PC-3 (cell line): Measurements from ENCODE around the gene STUM. TPM values are rescaled to one million over a fixed set of nuclear protein-coding genes. Genes with fewer than 3 reads are reported as not detected.
A peak's percentile ranks its signal among the peaks of the same experiment; 100 is the strongest.

Experiments used
- ATAC-seq: fragments of 200-7000 bp; cut with Tn5 transposase; 2 replicates; pipeline ENCODE4 v1.9.1; 2020; ENCODE audit warnings: mild to moderate bottlenecking, moderate library complexity
- BruUV-seq: library from RNA; stranded (reverse); fragments of 400-500 nt; replicated peaks from 2 replicates; lab custom pipeline; 2021; lab: Mats Ljungman, UMichigan
- CTCF ChIA-PET: fragments of 300-600 bp; sonication (Branson Sonifier 250); formaldehyde crosslinking; loops from one replicate; lab custom pipeline; 2022; ENCODE audit warnings: antibody characterized with exemption; lab: Charles Lee
- POLR2A ChIA-PET: fragments of 300-600 bp; sonication (Branson Sonifier 250); formaldehyde crosslinking; loops from one replicate; lab custom pipeline; 2022; ENCODE audit warnings: antibody characterized with exemption; ENCODE audit not compliant: unreplicated experiment; lab: Charles Lee
- DNase-seq: peaks from one replicate; pipeline ENCODE4 v3.0.0-alpha.2; 2015
- H2AFZ ChIP-seq: fragments of 300-600 bp; sonication (generic); 2 replicates; pipeline ENCODE4 v1.6.0; 2016; ENCODE audit warnings: antibody characterized with exemption, low read length
- H3F3A ChIP-seq: fragments of 300-600 bp; sonication (generic); one replicate; pipeline ENCODE4 v1.6.0; 2017; ENCODE audit warnings: antibody characterized with exemption, low read length, control low read depth, mild to moderate bottlenecking; ENCODE audit not compliant: unreplicated experiment
- H3K27ac ChIP-seq: fragments of 300-600 bp; sonication (generic); 2 replicates; pipeline ENCODE4 v1.5.1; 2016; ENCODE audit warnings: mild to moderate bottlenecking, low read length
- H3K27me3 ChIP-seq: fragments of 300-600 bp; sonication (generic); 2 replicates; pipeline ENCODE4 v1.6.1; 2016; ENCODE audit warnings: low read length, mixed read lengths
- H3K36me3 ChIP-seq: fragments of 300-600 bp; sonication (generic); 2 replicates; pipeline ENCODE4 v1.6.1; 2016; ENCODE audit warnings: low read depth, mixed run types, low read length, mixed read lengths
- H3K4me1 ChIP-seq: fragments of 300-600 bp; sonication (generic); 2 replicates; pipeline ENCODE4 v1.5.1; 2016; ENCODE audit warnings: low read length; ENCODE audit not compliant: insufficient read depth
- H3K4me2 ChIP-seq: fragments of 300-600 bp; sonication (generic); 2 replicates; pipeline ENCODE4 v1.6.0; 2016; ENCODE audit warnings: low read length
- H3K4me3 ChIP-seq: fragments of 300-600 bp; sonication (generic); 2 replicates; pipeline ENCODE4 v1.5.1; 2016; ENCODE audit warnings: mild to moderate bottlenecking, low read length, mixed read lengths
- H3K79me2 ChIP-seq: fragments of 300-600 bp; sonication (generic); 2 replicates; pipeline ENCODE4 v1.6.1; 2017; ENCODE audit warnings: low read length, mixed read lengths
- H3K9ac ChIP-seq: fragments of 300-600 bp; sonication (generic); 2 replicates; pipeline ENCODE4 v1.6.0; 2016; ENCODE audit warnings: mild to moderate bottlenecking, low read length
- H3K9me2 ChIP-seq: fragments of 300-600 bp; sonication (generic); replicated peaks from 2 replicates; pipeline ENCODE4 v1.6.1; 2016; ENCODE audit warnings: mixed run types, low read length, mixed read lengths
- H3K9me3 ChIP-seq: fragments of 300-600 bp; sonication (generic); 2 replicates; pipeline ENCODE4 v1.6.1; 2016; ENCODE audit warnings: low read length, mixed read lengths
- H4K20me1 ChIP-seq: fragments of 300-600 bp; sonication (generic); 2 replicates; pipeline ENCODE4 v1.6.1; 2016; ENCODE audit warnings: low read length, mixed read lengths
- EZH2 ChIP-seq: fragments of 300-600 bp; sonication (generic); IDR thresholded peaks from one replicate; pipeline ENCODE4 v1.6.1; 2017; ENCODE audit warnings: antibody characterized with exemption, mild to moderate bottlenecking, low read length; ENCODE audit not compliant: unreplicated experiment
- EZH2phosphoT487 ChIP-seq: fragments of 300-600 bp; sonication (generic); IDR thresholded peaks from 2 replicates; pipeline ENCODE4 v1.6.1; 2018; ENCODE audit warnings: mild to moderate bottlenecking, antibody characterized with exemption, low read length, borderline replicate concordance
- intact Hi-C: fragments of 100-400 bp; cut with micrococcal nuclease; formaldehyde crosslinking; loops from 2 replicates; pipeline ENCODE4 v1.9.0; 2023
- total RNA-seq: library from RNA; depleted of rRNA; stranded (reverse); fragments of >200 nt; gene quantifications from 2 replicates; pipeline ENCODE4 v1.2.3, GENCODE V29; 2014
- TF ChIP-seq, protein P1 (sequence below): fragments of 300-600 bp; sonication (generic); conservative IDR thresholded peaks from 2 replicates; pipeline ENCODE4 v1.5.1; 2017; ENCODE audit warnings: antibody characterized with exemption, low read depth, mild to moderate bottlenecking, low read length

The STUM gene
- total RNA-seq, 1 experiment from 2014 or later: 0.58 TPM

DNA sequence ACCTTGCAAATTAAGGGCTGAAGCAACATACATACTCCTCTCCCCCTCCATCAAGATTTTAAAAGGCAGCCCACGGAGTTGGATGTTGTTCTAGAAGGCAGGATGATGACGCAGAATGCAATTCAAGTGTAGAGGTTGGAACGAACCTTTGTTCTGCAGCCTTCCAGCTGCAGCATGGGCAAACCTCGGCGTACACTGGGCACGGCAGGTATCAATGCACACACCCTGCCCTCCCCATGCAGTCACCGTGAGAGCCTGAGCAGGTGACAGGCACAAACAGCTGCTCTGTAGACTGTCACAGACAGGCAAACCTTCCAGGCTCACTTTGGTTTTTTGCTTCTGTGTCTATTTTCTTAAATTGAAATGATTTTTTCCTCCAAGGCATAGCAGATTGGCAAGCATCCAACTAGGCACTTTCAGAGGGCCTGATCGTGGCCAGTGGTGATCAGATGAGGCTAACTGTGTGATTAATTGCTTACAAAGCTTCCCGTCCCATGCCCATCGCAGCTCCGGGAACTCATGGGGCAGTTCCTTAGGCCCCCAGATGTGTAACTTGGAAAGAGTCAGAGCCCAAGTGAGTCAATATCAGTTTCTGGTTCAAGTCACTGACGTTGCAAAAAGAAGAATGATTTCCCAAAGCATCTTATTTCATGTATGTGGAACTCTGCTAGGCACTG is 108.2 kb downstream of the STUM start:
- peaks cover 12% of the 10 kb centered on the region for H3K4me1 ChIP-seq
- no peak overlapping the region for H3K4me3 ChIP-seq
- 0 out of 2 replicates have a peak overlapping the region, but pooled peaks have one; percentile 13 for H3K27ac ChIP-seq
- intact Hi-C loops: no loop called here
- ATAC-seq: peak; percentile 51
- H3K9me2 ChIP-seq: no peaks in the 10 kb centered on the region
- TF ChIP-seq EZH2phosphoT487: no peak
- TF ChIP-seq EZH2: no peak
- TF ChIP-seq, protein P1, sequence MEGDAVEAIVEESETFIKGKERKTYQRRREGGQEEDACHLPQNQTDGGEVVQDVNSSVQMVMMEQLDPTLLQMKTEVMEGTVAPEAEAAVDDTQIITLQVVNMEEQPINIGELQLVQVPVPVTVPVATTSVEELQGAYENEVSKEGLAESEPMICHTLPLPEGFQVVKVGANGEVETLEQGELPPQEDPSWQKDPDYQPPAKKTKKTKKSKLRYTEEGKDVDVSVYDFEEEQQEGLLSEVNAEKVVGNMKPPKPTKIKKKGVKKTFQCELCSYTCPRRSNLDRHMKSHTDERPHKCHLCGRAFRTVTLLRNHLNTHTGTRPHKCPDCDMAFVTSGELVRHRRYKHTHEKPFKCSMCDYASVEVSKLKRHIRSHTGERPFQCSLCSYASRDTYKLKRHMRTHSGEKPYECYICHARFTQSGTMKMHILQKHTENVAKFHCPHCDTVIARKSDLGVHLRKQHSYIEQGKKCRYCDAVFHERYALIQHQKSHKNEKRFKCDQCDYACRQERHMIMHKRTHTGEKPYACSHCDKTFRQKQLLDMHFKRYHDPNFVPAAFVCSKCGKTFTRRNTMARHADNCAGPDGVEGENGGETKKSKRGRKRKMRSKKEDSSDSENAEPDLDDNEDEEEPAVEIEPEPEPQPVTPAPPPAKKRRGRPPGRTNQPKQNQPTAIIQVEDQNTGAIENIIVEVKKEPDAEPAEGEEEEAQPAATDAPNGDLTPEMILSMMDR: no peak
- peak overlapping the region; percentile 0; the same call in 1 of the 2 replicates for H3K4me2 ChIP-seq
- H4K20me1 ChIP-seq: no peaks in the 10 kb centered on the region
- POLR2A ChIA-PET: no interaction called here
- no peaks in the 10 kb centered on the region for H3K27me3 ChIP-seq
- no peaks in the 10 kb centered on the region for H3F3A ChIP-seq
- H3K79me2 ChIP-seq: no peaks in the 10 kb centered on the region
- BruUV-seq: no TSS peak
- H3K9ac ChIP-seq: no peak overlapping the region
- CTCF ChIA-PET: no interaction called here
- no peaks in the 10 kb centered on the region for H3K36me3 ChIP-seq
- no peak overlapping the region for H2AFZ ChIP-seq
- peak; percentile 66 for DNase-seq
- no peaks in the 10 kb centered on the region for H3K9me3 ChIP-seq

DNA sequence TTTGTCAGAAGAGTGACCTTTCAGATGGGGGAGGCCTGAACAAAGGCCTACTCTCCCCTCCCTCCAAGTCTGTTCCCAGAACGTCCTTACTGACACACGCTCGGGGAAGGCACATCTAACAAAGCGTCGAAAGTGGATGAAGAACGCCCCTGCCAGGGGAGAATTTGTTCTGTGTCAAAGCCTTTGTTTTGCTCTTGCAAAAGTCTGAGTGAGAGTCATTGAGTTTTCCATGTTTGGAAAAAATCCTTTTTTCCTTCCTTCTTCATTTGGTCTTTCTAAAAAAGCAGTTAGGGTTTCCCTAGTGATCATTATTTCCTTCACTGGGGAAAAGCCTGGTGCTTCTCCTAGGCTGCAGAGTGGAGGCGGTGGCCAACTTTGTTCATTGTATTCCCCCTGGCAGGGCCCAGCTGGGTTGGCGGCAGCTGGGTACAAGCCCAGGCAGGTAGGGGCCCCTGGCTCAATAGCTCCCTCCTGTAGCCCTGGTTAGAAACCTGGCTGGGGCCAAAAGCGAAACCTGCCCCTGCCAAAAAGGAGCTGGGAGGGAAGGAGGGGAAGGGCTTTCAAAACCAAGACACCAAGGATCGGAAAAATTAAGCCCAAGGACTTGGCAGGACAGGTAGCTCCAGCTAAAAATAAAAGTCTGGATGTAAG is 109.5 kb downstream of the STUM start:
- Histone ChIP-seq H2AFZ (no peak overlapping the region), H3K4me2 (no peak overlapping the region), H3F3A (no peaks in the 10 kb centered on the region), H3K27ac (no peak overlapping the region), H3K9me3 (no peaks in the 10 kb centered on the region), H3K36me3 (no peaks in the 10 kb centered on the region), H3K9me2 (no peaks in the 10 kb centered on the region), H3K4me1 (peaks cover 23% of the 10 kb centered on the region), H3K79me2 (no peaks in the 10 kb centered on the region), H3K9ac (no peak overlapping the region), H4K20me1 (no peaks in the 10 kb centered on the region), H3K4me3 (no peak overlapping the region), H3K27me3 (no peaks in the 10 kb centered on the region)
- POLR2A ChIA-PET: no interaction called here
- BruUV-seq: no TSS peak
- TF ChIP-seq, protein P1: no peak
- intact Hi-C loops: no loop called here
- CTCF ChIA-PET: no interaction called here
- DNase-seq: no peak
- no peak for ATAC-seq

DNA sequence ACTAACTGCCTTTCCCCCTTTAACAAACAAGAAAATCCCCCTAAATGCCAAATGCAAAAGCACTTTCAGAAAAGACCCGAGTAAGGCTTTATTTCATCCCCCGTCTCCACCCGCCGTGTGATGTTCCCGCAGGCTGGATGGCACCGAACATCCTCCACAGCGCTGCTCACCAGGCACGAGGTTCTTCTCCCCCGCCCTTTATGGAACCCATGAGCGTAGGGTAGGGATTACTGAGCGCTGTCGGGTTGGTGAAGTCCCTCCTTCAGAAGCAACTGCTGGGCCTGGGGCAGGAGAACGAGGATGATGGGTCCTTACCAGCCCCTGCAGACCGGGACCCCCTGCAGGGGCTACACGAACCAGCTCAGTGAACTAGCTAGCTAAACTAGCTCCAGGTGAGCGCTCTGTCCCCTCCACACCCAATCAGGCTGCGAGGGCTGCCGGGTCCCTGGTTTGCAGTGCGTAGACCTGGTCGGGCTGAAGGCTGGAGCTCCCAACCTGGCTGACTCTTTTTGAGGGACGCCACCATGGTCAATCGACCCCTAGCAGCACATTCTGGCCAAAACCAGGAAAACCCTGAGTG is 110.1 kb downstream of the STUM start:
- H3K9me3 ChIP-seq: no peaks in the 10 kb centered on the region
- no peaks in the 10 kb centered on the region for H3K27me3 ChIP-seq
- ChIA-PET POLR2A (no interaction called here), CTCF (no interaction called here)
- H4K20me1 ChIP-seq: no peaks in the 10 kb centered on the region
- H3F3A ChIP-seq: no peaks in the 10 kb centered on the region
- intact Hi-C loops: no loop called here
- peaks cover 29% of the 10 kb centered on the region for H3K4me1 ChIP-seq
- no TSS peak for BruUV-seq
- no peaks in the 10 kb centered on the region for H3K79me2 ChIP-seq
- no peak for ATAC-seq
- H3K4me2 ChIP-seq: no peak overlapping the region
- H3K9ac ChIP-seq: no peak overlapping the region
- H3K27ac ChIP-seq: no peak overlapping the region
- H3K36me3 ChIP-seq: no peaks in the 10 kb centered on the region
- no peak for TF ChIP-seq EZH2phosphoT487
- TF ChIP-seq, protein P1: no peak
- no peak for TF ChIP-seq EZH2
- no peak overlapping the region for H2AFZ ChIP-seq
- no peak overlapping the region for H3K4me3 ChIP-seq
- no peak for DNase-seq
- no peaks in the 10 kb centered on the region for H3K9me2 ChIP-seq
